Keratinocyte (primary cell): ENCODE measurements around the gene PSMD12. TPM values are rescaled to one million over a fixed set of nuclear protein-coding genes. Genes with fewer than 3 reads are reported as not detected.
"Not testable (repeated sequence)": the region's sequence is repeated elsewhere in the genome, so short reads cannot be mapped to it uniquely, and the experiment has no call there.

ENCODE experiments used
- DNase-seq: peaks from one replicate; pipeline ENCODE4 v3.0.0-alpha.2; 2011; ENCODE audit warnings: low read depth, missing footprints, low spot score
- FAIRE-seq: peaks from 2 replicates; lab custom pipeline; 2011; peaks lifted over from hg19 to GRCh38; lab: Jason Lieb, UNC
- H2AFZ ChIP-seq: 2 replicates; pipeline ENCODE4 v1.6.0; 2012; ENCODE audit warnings: low read length, control low read depth, inconsistent platforms; ENCODE audit not compliant: control insufficient read depth
- H3K27ac ChIP-seq: 2 replicates; pipeline ENCODE4 v1.5.1; 2011; ENCODE audit warnings: low read length; ENCODE audit not compliant: control insufficient read depth, insufficient read depth
- H3K27me3 ChIP-seq: 3 replicates; pipeline ENCODE4 v1.6.0; 2011; ENCODE audit warnings: low read length; ENCODE audit not compliant: control insufficient read depth, insufficient read depth; ENCODE audit errors: extremely low read depth
- H3K36me3 ChIP-seq, 2 experiments: 2 replicates in 1 of 2; 3 replicates in 1 of 2; pipeline ENCODE4 v1.5.1; 2011; ENCODE audit warnings: low read length in 2 of 2, mild to moderate bottlenecking in 1 of 2; ENCODE audit not compliant: control insufficient read depth in 2 of 2, insufficient read depth in 2 of 2; ENCODE audit errors: extremely low read depth in 1 of 2
- H3K4me1 ChIP-seq: 3 replicates; pipeline ENCODE4 v1.5.1; 2011; ENCODE audit warnings: low read length; ENCODE audit not compliant: control insufficient read depth, insufficient read depth; ENCODE audit errors: extremely low read depth
- H3K4me2 ChIP-seq: 3 replicates; pipeline ENCODE4 v1.6.0; 2011; ENCODE audit warnings: low read depth, low read length; ENCODE audit not compliant: control insufficient read depth, insufficient read depth; ENCODE audit errors: extremely low read depth
- H3K4me3 ChIP-seq, 3 experiments: fragments of 200-600 bp in 1 of 3; sonication (generic) in 1 of 3; 2 replicates in 2 of 3; 3 replicates in 1 of 3; pipeline ENCODE4 v1.5.1; 2011 to 2016; ENCODE audit warnings: low read length in 3 of 3, mild to moderate bottlenecking in 3 of 3, control low read depth in 2 of 3, inconsistent platforms in 1 of 3, low read depth in 1 of 3, mixed read lengths in 1 of 3, mixed run types in 1 of 3, moderate library complexity in 1 of 3; ENCODE audit not compliant: control insufficient read depth in 2 of 3, insufficient read depth in 2 of 3; ENCODE audit errors: extremely low read depth in 1 of 3
- H3K79me2 ChIP-seq: 2 replicates; pipeline ENCODE4 v1.6.0; 2012; ENCODE audit warnings: low read length; ENCODE audit not compliant: control insufficient read depth, insufficient read depth
- H3K9ac ChIP-seq: 3 replicates; pipeline ENCODE4 v1.6.0; 2011; ENCODE audit warnings: low read length; ENCODE audit not compliant: control insufficient read depth, insufficient read depth; ENCODE audit errors: extremely low read depth
- H3K9me1 ChIP-seq: 3 replicates; pipeline ENCODE4 v1.6.0; 2011; ENCODE audit warnings: low read length; ENCODE audit not compliant: control insufficient read depth, insufficient read depth; ENCODE audit errors: extremely low read depth
- H3K9me3 ChIP-seq: 2 replicates; pipeline ENCODE4 v1.5.1; 2012; ENCODE audit warnings: low read depth, low read length; ENCODE audit not compliant: control insufficient read depth
- H4K20me1 ChIP-seq: 3 replicates; pipeline ENCODE4 v1.6.0; 2011; ENCODE audit warnings: low read length; ENCODE audit not compliant: control insufficient read depth, insufficient read depth; ENCODE audit errors: extremely low read depth
- EZH2 ChIP-seq: IDR thresholded peaks from one replicate; pipeline ENCODE4 v1.6.1; 2012; ENCODE audit warnings: inconsistent platforms, mild to moderate bottlenecking, low read length, moderate library complexity
- dilution Hi-C: fragments of 300-500 bp; cut with MboI; formaldehyde crosslinking; loops from one replicate; pipeline ENCODE4 v1.7.0; 2020; ENCODE audit warnings: low sequenced_read_pairs; ENCODE audit not compliant: extremely low pct_ligation_motif_present
- polyA plus RNA-seq, 5 experiments: library from polyadenylated mRNA; depleted of rRNA in 3 of 5; stranded (reverse) in 3 of 5; stranded (forward) in 1 of 5; unstranded in 1 of 5; fragments of >200 nt; gene quantifications; 1 replicate in 1 of 5; 2 replicates in 3 of 5; 3 replicates in 1 of 5; pipeline versions ENCODE4 v1.2.1 to v1.2.3, GENCODE V29; 2011 to 2012; ENCODE audit warnings: missing spikeins in 2 of 5, low read depth in 1 of 5, low replicate concordance in 1 of 5
- TF ChIP-seq, protein P1 (sequence below), 3 experiments: IDR thresholded peaks in 1 of 3; conservative IDR thresholded peaks in 1 of 3; optimal IDR thresholded peaks in 1 of 3; 2 replicates in 2 of 3; 3 replicates in 1 of 3; pipeline versions ENCODE3 to v1.5.1; 2011; ENCODE audit warnings: low read length in 3 of 3, mild to moderate bottlenecking in 3 of 3, moderate library complexity in 2 of 3, control low read depth in 1 of 3, inconsistent platforms in 1 of 3; ENCODE audit not compliant: insufficient read depth in 2 of 3; ENCODE audit errors: extremely low read depth in 1 of 3

Gene PSMD12
- polyA plus RNA-seq, 1 donor (not counting 4 experiments of a cell fraction or from before 2014, with no cell fraction given): 68.4 TPM

DNA sequence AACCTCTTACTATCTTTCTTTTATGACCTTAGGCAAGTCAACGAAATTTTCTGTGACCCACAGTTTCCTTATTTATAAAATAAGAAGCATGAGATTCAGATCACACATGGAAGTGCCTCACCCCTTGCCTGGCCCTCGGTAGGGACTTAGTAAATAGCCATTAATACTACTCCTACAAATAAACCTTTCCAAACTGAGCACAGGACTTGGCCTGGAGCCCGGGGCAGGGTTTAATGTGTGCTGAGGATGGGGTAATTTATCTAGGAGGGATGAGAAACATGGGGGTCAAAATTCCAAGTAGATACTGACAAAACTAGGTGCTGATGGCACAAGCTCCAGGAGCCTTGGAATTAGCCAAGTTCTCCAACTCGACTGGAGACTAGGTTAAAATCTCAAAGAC, 45.7 kb upstream of the PSMD12 start:
- no peak overlapping the region for H3K9ac ChIP-seq
- H3K4me3 ChIP-seq: no peak overlapping the region
- dilution Hi-C loops: no loop called here
- H3K4me2 ChIP-seq: no peak overlapping the region
- H3K27ac ChIP-seq: no peak overlapping the region
- peaks cover 13% of the 10 kb centered on the region for H3K4me1 ChIP-seq
- no peaks in the 10 kb centered on the region for H3K9me3 ChIP-seq
- H3K27me3 ChIP-seq: no peaks in the 10 kb centered on the region
- no peak overlapping the region for H2AFZ ChIP-seq
- peaks cover 36% of the 10 kb centered on the region for H3K79me2 ChIP-seq
- peaks cover 0 to 2% of the 10 kb centered on the region in 2 experiments for H3K36me3 ChIP-seq
- TF ChIP-seq, protein P1, sequence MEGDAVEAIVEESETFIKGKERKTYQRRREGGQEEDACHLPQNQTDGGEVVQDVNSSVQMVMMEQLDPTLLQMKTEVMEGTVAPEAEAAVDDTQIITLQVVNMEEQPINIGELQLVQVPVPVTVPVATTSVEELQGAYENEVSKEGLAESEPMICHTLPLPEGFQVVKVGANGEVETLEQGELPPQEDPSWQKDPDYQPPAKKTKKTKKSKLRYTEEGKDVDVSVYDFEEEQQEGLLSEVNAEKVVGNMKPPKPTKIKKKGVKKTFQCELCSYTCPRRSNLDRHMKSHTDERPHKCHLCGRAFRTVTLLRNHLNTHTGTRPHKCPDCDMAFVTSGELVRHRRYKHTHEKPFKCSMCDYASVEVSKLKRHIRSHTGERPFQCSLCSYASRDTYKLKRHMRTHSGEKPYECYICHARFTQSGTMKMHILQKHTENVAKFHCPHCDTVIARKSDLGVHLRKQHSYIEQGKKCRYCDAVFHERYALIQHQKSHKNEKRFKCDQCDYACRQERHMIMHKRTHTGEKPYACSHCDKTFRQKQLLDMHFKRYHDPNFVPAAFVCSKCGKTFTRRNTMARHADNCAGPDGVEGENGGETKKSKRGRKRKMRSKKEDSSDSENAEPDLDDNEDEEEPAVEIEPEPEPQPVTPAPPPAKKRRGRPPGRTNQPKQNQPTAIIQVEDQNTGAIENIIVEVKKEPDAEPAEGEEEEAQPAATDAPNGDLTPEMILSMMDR (optimal IDR thresholded peaks at IDR 0.05 in 1 of 3, IDR thresholded peaks at IDR 0.05 in 1 of 3, conservative IDR thresholded peaks at IDR 0.05 in 1 of 3; ENCODE audit: extremely low read depth in 1 of 3, insufficient read depth in 2 of 3, low read length in 3 of 3): no peak
- TF ChIP-seq EZH2: no peak
- no peaks in the 10 kb centered on the region for H3K9me1 ChIP-seq
- DNase-seq (no peak), FAIRE-seq (no peak)
- H4K20me1 ChIP-seq: no peaks in the 10 kb centered on the region

DNA sequence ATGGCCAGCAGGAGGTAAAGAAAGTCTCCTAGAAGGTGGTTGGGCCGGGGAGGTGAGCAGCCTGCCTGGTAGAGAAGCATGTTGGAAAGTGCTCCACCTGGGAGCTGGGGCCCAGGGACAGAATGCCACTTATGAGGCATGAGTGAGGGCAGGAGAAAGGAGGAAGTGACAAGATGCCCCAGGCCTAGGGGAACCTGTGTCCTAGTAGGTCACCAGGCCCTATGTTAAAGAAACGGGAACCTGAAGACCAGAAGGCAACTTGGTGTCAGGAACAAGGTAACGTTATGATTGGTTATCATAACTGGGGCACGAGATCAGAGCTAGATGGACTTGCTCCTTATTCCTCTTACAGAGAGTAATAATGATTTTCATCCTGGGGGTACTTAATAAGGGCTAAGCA, 45.0 kb upstream of the PSMD12 start:
- no peak overlapping the region for H3K4me2 ChIP-seq
- H3K9me3 ChIP-seq: no peaks in the 10 kb centered on the region
- peaks cover 13% of the 10 kb centered on the region for H3K4me1 ChIP-seq
- no peak for TF ChIP-seq EZH2
- TF ChIP-seq, protein P1 (optimal IDR thresholded peaks at IDR 0.05 in 1 of 3, IDR thresholded peaks at IDR 0.05 in 1 of 3, conservative IDR thresholded peaks at IDR 0.05 in 1 of 3; ENCODE audit: extremely low read depth in 1 of 3, insufficient read depth in 2 of 3, low read length in 3 of 3): no peak
- H4K20me1 ChIP-seq: no peaks in the 10 kb centered on the region
- no peak overlapping the region for H3K4me3 ChIP-seq
- no peaks in the 10 kb centered on the region for H3K27me3 ChIP-seq
- no peak overlapping the region for H3K9ac ChIP-seq
- DNase-seq (no peak), FAIRE-seq (no peak)
- H3K27ac ChIP-seq: no peak overlapping the region
- H3K36me3 ChIP-seq: peaks cover 0 to 2% of the 10 kb centered on the region in 2 experiments
- dilution Hi-C loops: no loop called here
- no peak overlapping the region for H2AFZ ChIP-seq
- H3K9me1 ChIP-seq: no peaks in the 10 kb centered on the region
- H3K79me2 ChIP-seq: peaks cover 40% of the 10 kb centered on the region

DNA sequence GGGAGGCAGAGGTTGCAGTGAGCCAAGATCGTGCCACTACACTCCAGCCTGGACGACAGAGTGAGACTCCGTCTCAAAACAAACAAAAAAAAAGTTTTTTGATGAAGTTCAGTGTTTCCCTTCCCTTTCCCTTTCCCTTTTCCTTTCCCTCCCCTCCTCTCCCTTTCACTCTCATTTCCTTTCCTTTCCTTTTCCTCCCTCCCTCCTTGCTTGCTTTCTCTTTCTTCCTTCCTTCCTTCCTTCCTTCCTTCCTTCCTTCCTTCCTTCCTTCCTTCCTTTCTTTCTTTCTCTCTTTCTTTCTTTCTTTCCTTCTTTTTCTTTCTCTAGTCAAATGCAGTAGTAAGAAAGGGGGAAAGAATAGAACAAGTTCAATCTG, 42.1 kb upstream of the PSMD12 start:
- H3K4me2 ChIP-seq, H3K27me3 ChIP-seq, H3K9me3 ChIP-seq, FAIRE-seq, H2AFZ ChIP-seq, H3K36me3 ChIP-seq, H3K27ac ChIP-seq, H3K9me1 ChIP-seq, H3K4me3 ChIP-seq, dilution Hi-C loops, DNase-seq, H4K20me1 ChIP-seq, H3K9ac ChIP-seq, H3K4me1 ChIP-seq: not testable (repeated sequence)
- peaks cover 24% of the 10 kb centered on the region for H3K79me2 ChIP-seq
